ENCODE measurements around the gene PIAS4. TPM values are rescaled to one million over a fixed set of nuclear protein-coding genes. Genes with fewer than 3 reads are reported as not detected.
"Not testable (repeated sequence)": the region's sequence is repeated elsewhere in the genome, so short reads cannot be mapped to it uniquely, and the experiment has no call there.

PIAS4 gene
- total RNA-seq, 2 experiments from 2014 or later = 22.5 to 24.4 TPM

- H3K4me3 Mint-ChIP-seq = peak overlapping the region; percentile 96
- DNase-seq = no peak
- CTCF ChIA-PET = interaction anchor here (0.7 to 2.6 kb wide), 11 partner anchors 10 to 247 kb away, joined by 3 to 26 read pairs (median 4); partner anchors contain the start of genes DAPK3, MRPL54, PIAS4 and ZBTB7A
- H3K27me3 Mint-ChIP-seq = no peaks in the 10 kb centered on the region
- intact Hi-C loops (cut with micrococcal nuclease) = loop anchor here (1.0 to 5.0 kb wide), 10 partner anchors 14 to 487 kb away; partner anchors contain the start of genes ANKRD24, DAPK3, FZR1 and HDGFL2
- H3K4me1 Mint-ChIP-seq (ENCODE audit: low read depth) = peaks cover 40% of the 10 kb centered on the region
- H3K36me3 Mint-ChIP-seq = peaks cover 46% of the 10 kb centered on the region
- POLR2A ChIA-PET = interaction anchor here (0.7 to 5.2 kb wide), 11 partner anchors 9 to 414 kb away, joined by 3 to 51 read pairs (median 4); partner anchors contain the start of genes DAPK3, PIAS4, SH3GL1 and ZBTB7A
- H3K27ac Mint-ChIP-seq = peak overlapping the region; percentile 95
- H3K9me3 Mint-ChIP-seq = no peaks in the 10 kb centered on the region
Observed at GRCh38 chr19:3985643-3986259, 21.8 kb upstream of the PIAS4 start.

GRCh38 chr19:3986260-3987041, 21.1 kb upstream of the PIAS4 start:
- DNase-seq = peak; percentile 72
- Mint-ChIP-seq H3K27ac (peak overlapping the region; percentile 95), H3K27me3 (no peaks in the 10 kb centered on the region), H3K9me3 (no peaks in the 10 kb centered on the region), H3K4me3 (peak overlapping the region; percentile 96), H3K36me3 (peaks cover 39% of the 10 kb centered on the region), H3K4me1 (ENCODE audit: low read depth) (peaks cover 38% of the 10 kb centered on the region)
- ChIA-PET POLR2A (interaction anchor here (1.0 to 5.2 kb wide), 3 partner anchors 15 to 80 kb away, joined by 4 to 51 read pairs (median 13); partner anchors contain the start of genes DAPK3, PIAS4 and ZBTB7A), CTCF (interaction anchor here (0.7 to 2.6 kb wide), 8 partner anchors 11 to 153 kb away, joined by 3 to 26 read pairs (median 7); partner anchors contain the start of genes DAPK3 and PIAS4)
- intact Hi-C loops (cut with micrococcal nuclease) = loop anchor here (1.0 to 5.0 kb wide), 8 partner anchors 80 to 486 kb away; partner anchors contain the start of genes ANKRD24, FZR1, HDGFL2 and MAP2K2

GRCh38 chr19:3987619-3988371, 19.7 kb upstream of the PIAS4 start:
- Mint-ChIP-seq H3K36me3 (peaks cover 26% of the 10 kb centered on the region), H3K4me3 (peak overlapping the region; percentile 96), H3K27ac (peak overlapping the region; percentile 64), H3K27me3 (no peaks in the 10 kb centered on the region), H3K9me3 (no peaks in the 10 kb centered on the region), H3K4me1 (ENCODE audit: low read depth) (peaks cover 34% of the 10 kb centered on the region)
- intact Hi-C loops (cut with micrococcal nuclease) = loop anchor here (2.0 to 5.0 kb wide), 5 partner anchors 79 to 485 kb away; partner anchors contain the start of genes FZR1, HDGFL2, MAP2K2 and MRPL54
- DNase-seq = peak; percentile 92
- ChIA-PET CTCF (interaction anchor here (0.5 to 2.6 kb wide), 18 partner anchors 9 to 803 kb away, joined by 3 to 24 read pairs (median 3); partner anchors contain the start of genes DAPK3, FEM1A, MRPL54 and PIAS4), POLR2A (interaction anchor here (0.6 to 1.7 kb wide), 8 partner anchors 10 to 259 kb away, joined by 3 to 14 read pairs (median 4); partner anchors contain the start of genes DAPK3 and YJU2)

- Mint-ChIP-seq H3K27ac (no peak overlapping the region), H3K4me3 (no peak overlapping the region)
Observed at GRCh38 chr19:3990815-3991117, 16.8 kb upstream of the PIAS4 start.

GRCh38 chr19:3995607-3996006, 11.9 kb upstream of the PIAS4 start:
- intact Hi-C loops (cut with micrococcal nuclease) = no loop called here

More at GRCh38 chr19:3990815-3991117, 16.8 kb upstream of the PIAS4 start:
- ChIA-PET POLR2A (interaction anchor here (0.6 kb wide), 2 partner anchors 15 to 887 kb away, joined by 3 read pairs; no protein-coding TSS in a partner anchor), CTCF (interaction anchor here (0.9 to 3.0 kb wide), 3 partner anchors 150 to 446 kb away, joined by 3 to 7 read pairs (median 3); no protein-coding TSS in a partner anchor)
- Mint-ChIP-seq H3K9me3 (no peaks in the 10 kb centered on the region), H3K4me1 (ENCODE audit: low read depth) (peaks cover 19% of the 10 kb centered on the region), H3K27me3 (no peaks in the 10 kb centered on the region), H3K36me3 (no peaks in the 10 kb centered on the region)
- DNase-seq = no peak
- intact Hi-C loops (cut with micrococcal nuclease) = loop anchor here (1.0 kb wide), 2 partner anchors 17 to 190 kb away; partner anchors contain the start of gene PIAS4

GRCh38 chr19:3998667-3999412, 8.7 kb upstream of the PIAS4 start:
- CTCF ChIA-PET; H3K4me1 Mint-ChIP-seq (ENCODE audit: low read depth); H3K27ac Mint-ChIP-seq; H3K36me3 Mint-ChIP-seq; H3K9me3 Mint-ChIP-seq; intact Hi-C loops (cut with micrococcal nuclease); DNase-seq; H3K4me3 Mint-ChIP-seq; H3K27me3 Mint-ChIP-seq; POLR2A ChIA-PET: not testable (repeated sequence)

More at GRCh38 chr19:3995607-3996006, 11.9 kb upstream of the PIAS4 start:
- H3K27me3 Mint-ChIP-seq = no peaks in the 10 kb centered on the region
- no peaks in the 10 kb centered on the region for H3K36me3 Mint-ChIP-seq
- no peak overlapping the region for H3K4me3 Mint-ChIP-seq
- ChIA-PET POLR2A (interaction anchor here (1.1 kb wide), 1 partner anchor 11 kb away, joined by 4 read pairs; no protein-coding TSS in a partner anchor), CTCF (no interaction called here)
- no peak overlapping the region for H3K27ac Mint-ChIP-seq
- DNase-seq = no peak
- peaks cover 4% of the 10 kb centered on the region for H3K4me1 Mint-ChIP-seq (ENCODE audit: low read depth)
- H3K9me3 Mint-ChIP-seq = no peaks in the 10 kb centered on the region

GRCh38 chr19:4000798-4001197, 6.7 kb upstream of the PIAS4 start:
- H3K4me1 Mint-ChIP-seq (ENCODE audit: low read depth); H3K9me3 Mint-ChIP-seq; H3K4me3 Mint-ChIP-seq; H3K27ac Mint-ChIP-seq; H3K36me3 Mint-ChIP-seq; H3K27me3 Mint-ChIP-seq; intact Hi-C loops (cut with micrococcal nuclease); DNase-seq; POLR2A ChIA-PET: not testable (repeated sequence)
- CTCF ChIA-PET = interaction anchor here (2.6 kb wide), 1 partner anchor 139 kb away, joined by 11 read pairs; no protein-coding TSS in a partner anchor

GRCh38 chr19:4005436-4005835, 2.1 kb upstream of the PIAS4 start:
- ChIA-PET CTCF (interaction anchor here (4.3 kb wide), 1 partner anchor 17 kb away, joined by 18 read pairs; no protein-coding TSS in a partner anchor), POLR2A (interaction anchor here (0.6 to 0.7 kb wide), 2 partner anchors 15 to 20 kb away, joined by 3 read pairs; partner anchors contain the start of gene EEF2)
- DNase-seq, H3K27me3 Mint-ChIP-seq, H3K27ac Mint-ChIP-seq, H3K9me3 Mint-ChIP-seq, H3K36me3 Mint-ChIP-seq: not testable (repeated sequence)
- intact Hi-C loops (cut with micrococcal nuclease) = loop anchor here (5.0 kb wide), 1 partner anchor 117 kb away; the partner anchor contains the start of gene MAP2K2
- peak overlapping the region; percentile 20 for H3K4me3 Mint-ChIP-seq
- H3K4me1 Mint-ChIP-seq (ENCODE audit: low read depth) = peaks cover 23% of the 10 kb centered on the region

GRCh38 chr19:4007836-4008539, 452 bp downstream of the PIAS4 start:
- Mint-ChIP-seq H3K36me3 (peaks cover 4% of the 10 kb centered on the region), H3K4me1 (ENCODE audit: low read depth) (peaks cover 30% of the 10 kb centered on the region), H3K27ac (no peak overlapping the region), H3K9me3 (no peaks in the 10 kb centered on the region), H3K27me3 (no peaks in the 10 kb centered on the region), H3K4me3 (peak overlapping the region; percentile 83)
- intact Hi-C loops (cut with micrococcal nuclease) = loop anchor here (1.0 to 5.0 kb wide), 5 partner anchors 18 to 371 kb away; partner anchors contain the start of genes EEF2, MAP2K2 and ZBTB7A
- DNase-seq = peak; percentile 47
- ChIA-PET CTCF (interaction anchor here (0.9 to 4.3 kb wide), 6 partner anchors 18 to 315 kb away, joined by 3 to 18 read pairs (median 6); partner anchors contain the start of gene EEF2), POLR2A (interaction anchor here (0.6 to 3.1 kb wide), 5 partner anchors 11 to 81 kb away, joined by 3 to 13 read pairs (median 4); partner anchors contain the start of gene EEF2)

Data from activated CD4-positive, alpha-beta memory T cell treated with anti-CD3 and anti-CD28 coated beads for 36 hours (primary cell).